GM12892 (cell line): ENCODE data around the gene ANKRD13A.

Experiments used
- POLR2A ChIP-seq: IDR thresholded peaks from 2 replicates; pipeline ENCODE4 v1.6.1; 2011; ENCODE audit warnings: low read depth, low read length, control low read depth
- POLR2AphosphoS5 ChIP-seq: IDR thresholded peaks from 2 replicates; pipeline ENCODE4 v1.6.1; 2011; ENCODE audit warnings: low read depth, low read length, control low read depth

DNA sequence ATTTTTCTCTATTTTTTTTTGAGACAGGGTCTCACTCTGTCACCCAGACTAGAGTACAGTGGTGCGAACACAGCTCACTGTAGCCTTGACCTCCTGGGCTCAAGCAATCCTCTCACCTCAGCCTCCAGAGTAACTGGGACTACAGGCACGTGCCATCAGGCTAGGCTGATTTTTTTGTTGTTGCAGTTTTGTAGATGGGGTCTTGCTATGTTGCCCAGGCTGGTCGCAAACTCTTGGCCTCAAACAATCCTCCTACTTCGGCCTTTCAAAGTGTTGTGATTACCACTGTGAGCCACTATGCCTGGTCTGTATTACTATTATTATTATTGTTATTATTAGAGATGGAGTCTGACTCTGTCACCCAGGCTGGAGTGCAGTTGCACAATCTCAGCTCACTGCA is 26.4 kb upstream of the ANKRD13A start:
- TF ChIP-seq POLR2AphosphoS5, result no peak
- no peak for TF ChIP-seq POLR2A
